ENCODE results near the gene ZNF670. TPM values are rescaled to one million over a fixed set of nuclear protein-coding genes. Genes with fewer than 3 reads are reported as not detected.
"Not testable (repeated sequence)": the region's sequence is repeated elsewhere in the genome, so short reads cannot be mapped to it uniquely, and the experiment has no call there.

The ZNF670 gene
- 9.3 and 10.6 TPM in 2 replicates for polyA plus RNA-seq
- polyA minus RNA-seq: 25.9 and 26.3 TPM in 2 replicates

DNA sequence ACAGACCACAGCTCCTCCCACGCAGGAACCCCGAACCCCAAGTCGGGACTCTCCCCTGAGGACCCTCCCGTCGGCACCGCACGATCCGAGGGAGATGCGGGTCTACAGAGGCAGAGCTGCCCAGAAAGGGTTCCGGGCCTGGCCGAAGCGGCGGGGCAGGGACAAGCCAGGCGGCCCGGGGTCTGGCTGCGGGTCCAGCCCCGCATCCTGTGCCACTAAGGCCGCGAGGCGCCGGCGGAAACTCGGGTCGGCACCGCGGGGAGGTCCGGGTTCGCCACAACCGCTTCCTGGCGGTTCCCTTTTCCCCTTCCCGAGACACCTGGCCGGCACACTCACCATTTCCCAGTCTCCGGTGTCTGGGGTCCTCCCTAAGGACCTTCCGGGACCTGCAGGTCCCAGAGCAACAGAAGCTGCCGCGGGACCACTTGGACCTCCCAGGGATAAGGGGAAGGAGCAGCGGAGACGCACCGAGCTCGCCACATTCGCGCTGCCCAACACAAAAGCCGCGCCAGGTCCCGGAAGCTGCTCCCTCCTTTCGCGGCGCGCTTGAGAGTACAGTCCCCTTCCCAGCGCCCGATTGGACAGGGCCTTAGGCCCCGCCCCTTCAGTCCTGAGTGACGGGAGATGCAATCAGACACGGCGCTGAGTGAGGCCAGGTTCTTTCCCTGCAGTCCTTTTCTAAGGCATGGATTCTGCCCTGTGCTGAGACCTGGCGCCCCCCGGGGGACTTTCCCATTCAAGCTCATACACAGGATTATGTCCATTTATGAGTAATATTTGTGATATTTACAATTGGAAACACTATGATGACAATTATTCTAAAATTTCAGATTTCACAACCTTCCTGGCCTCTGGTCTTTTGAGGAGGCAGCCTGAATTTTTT is at the start of gene ZNF670:
ZNF670 (minus strand) TSS at position 554 of the 883 bp plus-strand sequence; CDS start at position 339, 215 bp downstream.
- TF ChIP-seq, protein P1, sequence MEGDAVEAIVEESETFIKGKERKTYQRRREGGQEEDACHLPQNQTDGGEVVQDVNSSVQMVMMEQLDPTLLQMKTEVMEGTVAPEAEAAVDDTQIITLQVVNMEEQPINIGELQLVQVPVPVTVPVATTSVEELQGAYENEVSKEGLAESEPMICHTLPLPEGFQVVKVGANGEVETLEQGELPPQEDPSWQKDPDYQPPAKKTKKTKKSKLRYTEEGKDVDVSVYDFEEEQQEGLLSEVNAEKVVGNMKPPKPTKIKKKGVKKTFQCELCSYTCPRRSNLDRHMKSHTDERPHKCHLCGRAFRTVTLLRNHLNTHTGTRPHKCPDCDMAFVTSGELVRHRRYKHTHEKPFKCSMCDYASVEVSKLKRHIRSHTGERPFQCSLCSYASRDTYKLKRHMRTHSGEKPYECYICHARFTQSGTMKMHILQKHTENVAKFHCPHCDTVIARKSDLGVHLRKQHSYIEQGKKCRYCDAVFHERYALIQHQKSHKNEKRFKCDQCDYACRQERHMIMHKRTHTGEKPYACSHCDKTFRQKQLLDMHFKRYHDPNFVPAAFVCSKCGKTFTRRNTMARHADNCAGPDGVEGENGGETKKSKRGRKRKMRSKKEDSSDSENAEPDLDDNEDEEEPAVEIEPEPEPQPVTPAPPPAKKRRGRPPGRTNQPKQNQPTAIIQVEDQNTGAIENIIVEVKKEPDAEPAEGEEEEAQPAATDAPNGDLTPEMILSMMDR (IDR thresholded peaks at IDR 0.05; ENCODE audit: poor library complexity, severe bottlenecking): peak; percentile 39
- TF ChIP-seq MXI1 (conservative IDR thresholded peaks at IDR 0.05; ENCODE audit: poor library complexity, severe bottlenecking) (peak; percentile 89), EP300 (conservative IDR thresholded peaks at IDR 0.05; ENCODE audit: poor library complexity, severe bottlenecking) (peak; percentile 37), POLR2AphosphoS5 (IDR thresholded peaks at IDR 0.05) (peak; percentile 96), TAF1 (IDR thresholded peaks at IDR 0.05; ENCODE audit: low read depth) (peak; percentile 85), RAD21 (conservative IDR thresholded peaks at IDR 0.05) (no peak), EZH2 (IDR thresholded peaks at IDR 0.05; ENCODE audit: borderline replicate concordance, insufficient read depth, low read length, poor library complexity, severe bottlenecking) (no peak), SMC3 (conservative IDR thresholded peaks at IDR 0.05; ENCODE audit: poor library complexity) (peak; percentile 45)
- TF ChIP-seq, protein P2, sequence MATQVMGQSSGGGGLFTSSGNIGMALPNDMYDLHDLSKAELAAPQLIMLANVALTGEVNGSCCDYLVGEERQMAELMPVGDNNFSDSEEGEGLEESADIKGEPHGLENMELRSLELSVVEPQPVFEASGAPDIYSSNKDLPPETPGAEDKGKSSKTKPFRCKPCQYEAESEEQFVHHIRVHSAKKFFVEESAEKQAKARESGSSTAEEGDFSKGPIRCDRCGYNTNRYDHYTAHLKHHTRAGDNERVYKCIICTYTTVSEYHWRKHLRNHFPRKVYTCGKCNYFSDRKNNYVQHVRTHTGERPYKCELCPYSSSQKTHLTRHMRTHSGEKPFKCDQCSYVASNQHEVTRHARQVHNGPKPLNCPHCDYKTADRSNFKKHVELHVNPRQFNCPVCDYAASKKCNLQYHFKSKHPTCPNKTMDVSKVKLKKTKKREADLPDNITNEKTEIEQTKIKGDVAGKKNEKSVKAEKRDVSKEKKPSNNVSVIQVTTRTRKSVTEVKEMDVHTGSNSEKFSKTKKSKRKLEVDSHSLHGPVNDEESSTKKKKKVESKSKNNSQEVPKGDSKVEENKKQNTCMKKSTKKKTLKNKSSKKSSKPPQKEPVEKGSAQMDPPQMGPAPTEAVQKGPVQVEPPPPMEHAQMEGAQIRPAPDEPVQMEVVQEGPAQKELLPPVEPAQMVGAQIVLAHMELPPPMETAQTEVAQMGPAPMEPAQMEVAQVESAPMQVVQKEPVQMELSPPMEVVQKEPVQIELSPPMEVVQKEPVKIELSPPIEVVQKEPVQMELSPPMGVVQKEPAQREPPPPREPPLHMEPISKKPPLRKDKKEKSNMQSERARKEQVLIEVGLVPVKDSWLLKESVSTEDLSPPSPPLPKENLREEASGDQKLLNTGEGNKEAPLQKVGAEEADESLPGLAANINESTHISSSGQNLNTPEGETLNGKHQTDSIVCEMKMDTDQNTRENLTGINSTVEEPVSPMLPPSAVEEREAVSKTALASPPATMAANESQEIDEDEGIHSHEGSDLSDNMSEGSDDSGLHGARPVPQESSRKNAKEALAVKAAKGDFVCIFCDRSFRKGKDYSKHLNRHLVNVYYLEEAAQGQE (IDR thresholded peaks at IDR 0.05; ENCODE audit: borderline replicate concordance): peak; percentile 84
- no peaks in the 10 kb centered on the region for H3F3A ChIP-seq (ENCODE audit: insufficient read depth, low read length, poor library complexity, severe bottlenecking)
- peak within 1 kb of the TSS; percentile 91 for H3K9ac ChIP-seq (ENCODE audit: low read length)
- H3K27me3 ChIP-seq (ENCODE audit: insufficient read depth, low read depth, low read length): no peaks in the 10 kb centered on the region
- H3K36me3 ChIP-seq (ENCODE audit: insufficient read depth, low read length): no peaks in the 10 kb centered on the region
- H4K20me1 ChIP-seq (ENCODE audit: insufficient read depth): no peaks in the 10 kb centered on the region
- H3K4me3 ChIP-seq (ENCODE audit: low read length): peak within 1 kb of the TSS; percentile 96
- H3K27ac ChIP-seq (ENCODE audit: low read length): peak within 1 kb of the TSS; percentile 85
- peaks cover 7% of the 10 kb centered on the region for H3K9me3 ChIP-seq (ENCODE audit: low read length)
- peak within 1 kb of the TSS; percentile 96 for H2AFZ ChIP-seq (ENCODE audit: low read depth, low read length)
- no peaks in the 10 kb centered on the region for H3K9me2 ChIP-seq (ENCODE audit: insufficient read depth, low read length)
- peaks cover 37% of the 10 kb centered on the region for H3K79me2 ChIP-seq (replicated peaks; ENCODE audit: insufficient read depth, low read length)
- H3K4me2 ChIP-seq (ENCODE audit: low read length): peak within 1 kb of the TSS; percentile 51

DNA sequence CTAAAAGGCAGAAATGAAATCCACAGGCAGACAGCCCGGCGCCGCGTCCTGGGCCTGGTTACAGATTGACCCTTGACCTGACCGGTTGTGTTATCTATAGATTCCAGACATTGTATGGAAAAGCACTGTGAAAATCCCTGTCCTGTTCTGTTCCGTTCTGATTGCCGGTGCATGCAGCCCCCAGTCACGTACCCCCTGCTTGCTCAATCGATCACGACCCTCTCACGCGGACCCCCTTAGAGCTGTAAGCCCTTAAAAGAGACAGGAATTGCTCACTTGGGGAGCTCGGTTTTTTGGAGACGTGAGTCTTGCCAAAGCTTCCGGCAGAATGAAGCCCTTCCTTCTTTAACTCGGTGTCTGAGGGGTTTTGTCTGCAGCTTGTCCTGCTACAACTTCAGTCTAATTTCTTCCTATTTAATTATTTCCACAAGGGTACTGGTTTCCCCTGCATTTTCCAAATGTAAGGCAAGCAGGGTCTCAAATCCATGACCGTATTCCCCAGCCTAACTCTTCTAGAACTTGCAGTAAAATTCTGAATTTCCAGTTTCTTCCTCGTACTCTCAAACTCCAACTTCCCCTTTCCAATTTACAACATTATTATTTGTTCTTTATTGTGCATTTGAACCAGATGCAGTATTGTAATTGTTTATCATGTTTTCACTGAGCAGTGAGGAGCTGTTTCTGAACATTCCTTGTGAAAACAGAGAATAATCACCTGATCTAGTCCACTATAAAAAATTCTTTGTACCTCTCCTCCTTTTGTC is 49.1 kb upstream of the ZNF670 start:
- not testable (repeated sequence) for H3K4me2 ChIP-seq (ENCODE audit: low read length); H3F3A ChIP-seq (ENCODE audit: insufficient read depth, low read length, poor library complexity, severe bottlenecking); H3K27ac ChIP-seq (ENCODE audit: low read length); H3K9me2 ChIP-seq (ENCODE audit: insufficient read depth, low read length); H3K79me2 ChIP-seq (replicated peaks; ENCODE audit: insufficient read depth, low read length); H3K9me3 ChIP-seq (ENCODE audit: low read length); H3K36me3 ChIP-seq (ENCODE audit: insufficient read depth, low read length); H3K27me3 ChIP-seq (ENCODE audit: insufficient read depth, low read depth, low read length); H4K20me1 ChIP-seq (ENCODE audit: insufficient read depth); H3K9ac ChIP-seq (ENCODE audit: low read length); H2AFZ ChIP-seq (ENCODE audit: low read depth, low read length)
- peak overlapping the region; percentile 53 for H3K4me3 ChIP-seq (ENCODE audit: low read length)

DNA sequence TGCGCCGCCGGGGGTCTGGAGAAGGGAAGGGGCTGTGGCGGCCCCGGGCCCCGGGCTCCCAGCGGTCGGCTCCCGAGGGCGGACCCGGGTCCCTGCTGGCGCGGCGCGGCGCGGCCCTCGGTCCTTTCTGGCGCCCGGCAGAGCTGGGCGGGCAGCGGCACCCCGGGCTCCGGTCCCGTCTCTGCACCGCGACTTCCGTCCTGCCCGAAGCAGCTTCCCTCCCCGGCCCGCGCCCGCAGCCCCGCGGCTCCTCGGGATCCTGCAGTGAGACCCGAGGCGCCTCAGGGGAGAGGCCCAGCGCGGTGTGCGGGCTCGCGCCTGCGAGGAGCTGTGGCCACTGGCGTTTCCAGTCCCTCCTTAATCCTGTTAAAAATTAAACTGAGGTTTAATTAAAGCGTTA is 48.0 kb upstream of the ZNF670 start:
- H2AFZ ChIP-seq (ENCODE audit: low read depth, low read length); H3K27ac ChIP-seq (ENCODE audit: low read length); H3K79me2 ChIP-seq (replicated peaks; ENCODE audit: insufficient read depth, low read length); H3K4me3 ChIP-seq (ENCODE audit: low read length); H3K27me3 ChIP-seq (ENCODE audit: insufficient read depth, low read depth, low read length); H3K9ac ChIP-seq (ENCODE audit: low read length); H3F3A ChIP-seq (ENCODE audit: insufficient read depth, low read length, poor library complexity, severe bottlenecking); H3K9me2 ChIP-seq (ENCODE audit: insufficient read depth, low read length); H3K36me3 ChIP-seq (ENCODE audit: insufficient read depth, low read length); H4K20me1 ChIP-seq (ENCODE audit: insufficient read depth); H3K9me3 ChIP-seq (ENCODE audit: low read length); H3K4me2 ChIP-seq (ENCODE audit: low read length): not testable (repeated sequence)

DNA sequence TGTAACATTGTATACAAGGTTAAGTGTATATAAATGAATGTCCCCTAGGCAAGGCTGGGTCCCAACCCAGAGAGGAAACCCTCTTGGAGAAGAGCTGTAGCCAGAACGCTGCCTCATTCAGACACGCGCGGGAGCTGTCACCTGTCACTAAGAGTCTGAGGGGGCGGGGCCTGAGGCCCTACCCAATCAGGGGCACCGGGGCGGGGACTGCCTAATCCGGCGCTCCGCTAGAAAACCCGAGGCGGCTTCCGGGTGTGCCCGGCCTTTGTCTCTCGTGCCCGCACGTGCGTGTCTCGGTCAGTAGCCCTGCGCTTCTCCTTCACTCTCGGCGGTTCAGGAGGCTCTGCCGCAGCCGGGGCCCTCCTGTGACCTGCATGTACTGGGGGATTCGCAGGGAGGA is 47.6 kb upstream of the ZNF670 start:
- H3K9me2 ChIP-seq (ENCODE audit: insufficient read depth, low read length); H3K27ac ChIP-seq (ENCODE audit: low read length); H3K27me3 ChIP-seq (ENCODE audit: insufficient read depth, low read depth, low read length); H3K9me3 ChIP-seq (ENCODE audit: low read length); H2AFZ ChIP-seq (ENCODE audit: low read depth, low read length); H3K36me3 ChIP-seq (ENCODE audit: insufficient read depth, low read length); H4K20me1 ChIP-seq (ENCODE audit: insufficient read depth); H3K4me3 ChIP-seq (ENCODE audit: low read length); H3F3A ChIP-seq (ENCODE audit: insufficient read depth, low read length, poor library complexity, severe bottlenecking); H3K4me2 ChIP-seq (ENCODE audit: low read length); H3K9ac ChIP-seq (ENCODE audit: low read length); H3K79me2 ChIP-seq (replicated peaks; ENCODE audit: insufficient read depth, low read length): not testable (repeated sequence)
